ENCODE data around the gene TULP4.

The TULP4 gene

DNA sequence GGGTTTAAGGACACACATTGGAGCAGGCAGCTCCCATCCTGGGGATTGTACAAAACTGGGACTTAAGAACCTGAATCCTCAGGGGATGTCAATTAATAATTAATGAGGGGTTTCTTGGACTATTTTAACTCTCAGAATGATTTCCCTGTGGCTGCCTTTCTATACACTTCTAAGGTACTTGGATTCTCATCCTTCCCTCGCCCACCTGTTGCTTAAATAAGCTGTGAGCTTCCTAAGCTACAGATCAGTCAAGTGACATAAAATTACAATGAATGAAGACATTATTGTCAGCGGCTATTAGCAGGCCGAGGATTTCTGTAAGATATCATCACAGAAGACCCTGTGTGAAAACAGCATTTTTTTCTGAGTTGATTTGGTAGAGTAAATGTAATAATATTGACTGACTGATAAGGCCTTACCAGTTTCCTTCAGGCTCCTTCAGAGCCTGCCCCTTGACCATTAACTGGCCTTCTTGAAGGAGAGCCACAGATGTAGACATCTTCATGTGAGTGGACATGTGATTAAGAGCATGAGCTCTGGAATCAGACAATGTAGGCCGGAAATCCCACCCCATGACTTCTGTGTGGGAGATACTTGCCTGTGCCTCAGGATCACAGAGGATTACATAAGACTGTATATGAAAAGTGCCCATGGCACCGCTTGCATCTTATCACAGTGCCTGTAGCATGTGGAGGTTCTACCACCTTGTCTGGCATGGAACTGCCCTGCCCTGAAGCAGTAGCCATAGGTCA lies 101.7 kb downstream of the TULP4 start:
- no peak overlapping the region for H3K4me3 ChIP-seq (ENCODE audit: low read depth, low read length)
- TF ChIP-seq, protein P1, sequence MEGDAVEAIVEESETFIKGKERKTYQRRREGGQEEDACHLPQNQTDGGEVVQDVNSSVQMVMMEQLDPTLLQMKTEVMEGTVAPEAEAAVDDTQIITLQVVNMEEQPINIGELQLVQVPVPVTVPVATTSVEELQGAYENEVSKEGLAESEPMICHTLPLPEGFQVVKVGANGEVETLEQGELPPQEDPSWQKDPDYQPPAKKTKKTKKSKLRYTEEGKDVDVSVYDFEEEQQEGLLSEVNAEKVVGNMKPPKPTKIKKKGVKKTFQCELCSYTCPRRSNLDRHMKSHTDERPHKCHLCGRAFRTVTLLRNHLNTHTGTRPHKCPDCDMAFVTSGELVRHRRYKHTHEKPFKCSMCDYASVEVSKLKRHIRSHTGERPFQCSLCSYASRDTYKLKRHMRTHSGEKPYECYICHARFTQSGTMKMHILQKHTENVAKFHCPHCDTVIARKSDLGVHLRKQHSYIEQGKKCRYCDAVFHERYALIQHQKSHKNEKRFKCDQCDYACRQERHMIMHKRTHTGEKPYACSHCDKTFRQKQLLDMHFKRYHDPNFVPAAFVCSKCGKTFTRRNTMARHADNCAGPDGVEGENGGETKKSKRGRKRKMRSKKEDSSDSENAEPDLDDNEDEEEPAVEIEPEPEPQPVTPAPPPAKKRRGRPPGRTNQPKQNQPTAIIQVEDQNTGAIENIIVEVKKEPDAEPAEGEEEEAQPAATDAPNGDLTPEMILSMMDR (IDR thresholded peaks at IDR 0.05; ENCODE audit: low read depth, low read length, missing control alignments), result no peak
- no peak for DNase-seq (ENCODE audit: low read depth)

DNA sequence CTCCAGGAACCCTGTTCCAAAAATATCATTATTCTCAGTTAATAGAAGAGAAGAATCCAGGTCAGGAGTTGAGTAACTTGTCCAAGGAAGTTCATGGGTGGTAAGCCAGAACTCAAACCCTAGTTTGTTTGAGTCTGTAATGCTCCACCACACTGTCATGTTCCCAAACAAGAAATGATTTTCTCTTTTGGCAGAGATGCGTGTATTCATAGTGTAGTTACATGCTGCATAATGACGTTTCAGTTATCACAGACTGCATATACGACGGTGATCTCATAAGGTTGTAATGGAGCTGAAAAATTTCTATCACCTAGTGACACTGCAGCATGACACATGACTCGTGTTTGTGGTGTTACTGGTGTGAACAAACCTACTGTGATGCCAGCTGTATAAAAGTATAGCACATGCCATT lies 102.6 kb downstream of the TULP4 start:
- DNase-seq (ENCODE audit: low read depth), result no peak
- TF ChIP-seq, protein P1 (IDR thresholded peaks at IDR 0.05; ENCODE audit: low read depth, low read length, missing control alignments), result no peak
- no peak overlapping the region for H3K4me3 ChIP-seq (ENCODE audit: low read depth, low read length)

DNA sequence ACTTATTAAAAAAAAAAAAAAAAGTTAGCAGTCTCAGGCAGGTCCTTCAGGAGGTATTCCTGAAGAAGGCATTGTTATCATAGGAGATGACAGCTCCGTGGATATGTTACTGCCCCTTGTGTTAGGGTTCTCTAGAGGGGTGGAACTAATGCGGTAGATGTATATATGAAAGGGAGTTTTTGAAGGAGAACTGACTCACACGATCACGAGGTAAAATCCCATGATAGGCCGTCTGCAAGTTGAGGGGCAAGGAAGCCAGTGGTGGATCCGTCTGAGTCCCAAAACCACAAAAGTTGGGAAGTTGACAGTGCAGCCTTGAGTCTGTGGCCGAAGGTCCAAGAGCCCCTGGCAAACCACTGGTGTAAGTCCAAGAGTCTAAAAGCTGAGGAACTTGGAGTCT lies 103.4 kb downstream of the TULP4 start:
- H3K4me3 ChIP-seq (ENCODE audit: low read depth, low read length), result no peak overlapping the region
- DNase-seq (ENCODE audit: low read depth), result no peak
- TF ChIP-seq, protein P1 (IDR thresholded peaks at IDR 0.05; ENCODE audit: low read depth, low read length, missing control alignments), result no peak

DNA sequence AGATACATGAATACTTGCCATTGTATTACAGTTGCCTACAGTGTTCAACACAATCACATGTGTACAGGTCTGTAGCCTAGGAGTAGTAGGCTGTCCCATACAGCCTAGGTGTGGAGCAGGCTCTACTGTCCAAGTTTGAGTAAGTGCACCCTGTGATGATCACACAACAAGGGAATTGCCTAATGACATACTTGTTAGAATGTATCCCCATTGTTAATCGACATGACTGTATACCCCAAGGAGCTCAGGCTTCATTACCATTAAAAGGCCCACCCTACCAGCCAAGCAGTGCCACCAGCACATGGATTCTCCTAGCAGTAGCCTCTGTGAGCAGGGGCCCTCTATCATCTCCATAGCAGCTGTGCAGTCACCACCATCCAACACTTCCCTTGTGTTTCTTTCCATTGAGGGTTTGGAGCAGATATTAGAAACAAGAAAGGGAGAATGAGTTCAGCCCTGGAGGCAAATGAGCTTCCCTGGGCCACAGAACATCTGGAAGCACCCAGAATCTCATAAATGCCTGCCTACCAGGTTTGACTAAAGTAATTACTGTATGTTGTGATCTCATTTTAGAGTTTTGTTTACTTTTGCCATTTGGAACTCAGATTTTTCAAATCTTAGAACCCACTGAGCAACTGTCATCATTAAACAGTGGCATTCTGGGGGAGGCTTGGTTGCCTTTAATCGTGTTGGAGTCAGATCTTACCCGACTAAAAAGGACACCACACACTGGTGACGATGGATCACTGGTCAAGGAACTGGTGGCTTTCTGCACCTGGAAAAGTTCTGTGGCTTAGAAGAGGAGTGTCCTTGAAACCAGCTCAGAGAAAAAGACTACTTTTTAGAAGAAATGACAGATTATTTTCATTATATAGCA lies 104.9 kb downstream of the TULP4 start:
- no peak overlapping the region for H3K4me3 ChIP-seq (ENCODE audit: low read depth, low read length)
- TF ChIP-seq, protein P1 (IDR thresholded peaks at IDR 0.05; ENCODE audit: low read depth, low read length, missing control alignments), result no peak
- no peak for DNase-seq (ENCODE audit: low read depth)

DNA sequence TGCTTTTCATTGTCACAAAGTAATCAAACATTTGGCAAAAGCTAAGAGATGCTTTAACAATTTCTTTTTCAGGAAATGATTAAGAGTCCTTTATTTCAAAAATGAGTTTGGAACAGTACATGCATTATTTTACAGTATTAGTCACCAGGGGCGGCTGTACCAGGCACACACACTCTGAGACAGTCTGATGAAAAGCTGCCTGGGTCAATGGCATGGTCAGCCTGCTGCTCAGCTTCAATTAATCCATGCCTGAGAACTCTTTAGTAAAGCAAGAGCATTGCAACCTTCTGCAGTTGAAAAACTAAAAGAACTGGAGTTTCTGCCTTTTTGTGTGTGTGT lies 105.5 kb downstream of the TULP4 start:
- DNase-seq (ENCODE audit: low read depth), result no peak
- TF ChIP-seq, protein P1 (IDR thresholded peaks at IDR 0.05; ENCODE audit: low read depth, low read length, missing control alignments), result no peak
- H3K4me3 ChIP-seq (ENCODE audit: low read depth, low read length), result no peak overlapping the region

DNA sequence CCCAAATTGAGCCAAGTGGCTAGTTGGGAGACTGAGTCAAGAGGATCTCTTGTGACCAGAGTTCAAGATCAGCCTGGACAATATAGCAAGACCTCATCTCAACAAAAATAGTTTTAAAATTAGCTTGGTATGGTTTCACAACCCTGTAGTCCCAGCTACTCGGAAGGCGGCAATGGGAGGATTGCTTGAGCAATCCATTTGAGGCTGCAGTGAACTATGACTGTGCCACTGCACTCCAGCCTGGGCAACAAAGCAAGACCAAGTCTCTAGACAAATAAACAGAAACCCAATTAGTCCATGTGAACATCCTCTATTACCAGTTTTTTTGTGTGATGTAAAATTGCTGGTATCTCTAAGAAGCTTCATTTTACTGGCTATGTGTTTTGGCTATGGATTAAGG lies 106.2 kb downstream of the TULP4 start:
- no peak for DNase-seq (ENCODE audit: low read depth)
- TF ChIP-seq, protein P1 (IDR thresholded peaks at IDR 0.05; ENCODE audit: low read depth, low read length, missing control alignments), result no peak
- H3K4me3 ChIP-seq (ENCODE audit: low read depth, low read length), result no peak overlapping the region
